GM18520 (cell line): ENCODE data around the gene DZANK1.
"Not testable (repeated sequence)": the region's sequence is repeated elsewhere in the genome, so short reads cannot be mapped to it uniquely, and the experiment has no call there.

Experiments used
- ATAC-seq: cut with Tn5 transposase; IDR thresholded peaks from one replicate; pipeline ENCODE4 v1.9.1; 2021; ENCODE audit not compliant: unreplicated experiment

The DZANK1 gene

DNA sequence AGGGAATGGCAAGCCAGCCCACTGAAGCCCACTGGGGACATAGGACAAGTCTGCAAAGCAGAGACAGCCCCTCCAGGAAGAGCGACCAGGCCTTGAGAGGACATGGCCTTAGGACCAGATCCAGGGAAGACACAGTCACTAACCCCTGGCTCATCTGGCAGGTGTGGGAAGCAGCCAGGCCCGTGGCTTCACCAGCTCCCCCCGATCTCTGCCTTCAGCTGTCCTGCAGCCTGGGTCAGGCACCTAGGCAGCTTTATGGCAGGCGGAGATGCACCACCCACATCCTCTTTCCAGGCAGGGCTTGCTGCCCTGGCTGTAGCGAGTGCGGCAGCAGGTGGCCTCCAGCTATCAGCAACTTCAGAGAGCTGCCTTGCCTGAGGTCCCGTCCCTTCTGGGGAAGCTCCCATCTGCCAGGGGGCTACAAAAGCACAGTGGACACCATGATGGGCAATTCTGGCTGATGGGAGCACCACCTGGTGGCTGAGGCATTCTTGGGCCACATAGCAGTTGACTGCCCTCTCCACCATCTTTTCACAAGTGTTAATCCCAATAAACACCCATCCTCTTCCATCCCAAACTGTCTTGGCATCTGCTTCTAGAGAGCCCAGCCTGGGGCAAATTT, 85.8 kb downstream of the DZANK1 start:
- no peak for ATAC-seq

DNA sequence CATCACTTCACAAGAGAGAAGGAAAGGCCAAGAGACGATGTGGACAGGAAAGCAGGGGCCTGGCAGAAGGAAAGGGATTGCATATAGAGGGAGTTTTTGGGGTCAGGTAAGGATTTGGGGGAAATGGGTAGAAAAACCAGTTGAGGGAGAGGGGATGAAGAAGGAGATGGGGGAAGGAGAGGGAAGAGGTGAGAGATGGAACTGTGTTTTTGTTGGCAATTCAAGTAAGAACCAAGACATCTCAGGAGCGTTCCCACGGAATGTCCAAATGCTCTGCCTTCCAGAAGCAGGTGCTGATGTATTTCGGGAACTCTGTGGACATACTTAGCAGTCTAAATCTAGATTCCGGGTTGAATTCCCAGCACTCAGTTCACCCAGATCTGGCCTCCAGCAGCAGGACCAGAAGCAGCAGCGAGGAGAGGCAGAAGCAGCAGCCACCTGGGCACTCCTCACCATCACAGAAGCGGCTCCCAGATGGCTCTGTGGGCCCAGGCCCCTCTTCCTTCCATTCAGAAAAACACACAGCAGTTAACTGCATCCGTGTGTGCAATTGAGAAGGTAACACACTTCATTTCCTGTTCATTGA, 88.8 kb downstream of the DZANK1 start:
- ATAC-seq, result no peak

DNA sequence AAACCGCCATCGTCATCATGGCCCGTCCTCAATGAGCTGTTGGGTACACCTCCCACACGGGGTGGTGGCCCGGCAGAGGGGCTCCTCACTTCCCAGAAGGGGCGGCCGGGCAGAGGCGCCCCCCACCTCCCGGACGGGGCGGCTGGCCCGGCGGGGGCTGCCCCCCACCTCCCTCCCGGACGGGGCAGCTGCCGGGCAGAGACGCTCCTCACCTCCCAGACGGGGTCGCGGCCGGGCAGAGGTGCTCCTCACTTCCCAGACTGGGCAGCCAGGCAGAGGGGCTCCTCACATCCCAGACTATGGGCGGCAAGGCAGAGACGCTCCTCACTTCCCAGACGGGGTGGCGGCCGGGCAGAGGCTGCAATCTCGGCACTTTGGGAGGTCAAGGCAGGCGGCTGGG, 91.3 kb downstream of the DZANK1 start:
- ATAC-seq, result not testable (repeated sequence)

DNA sequence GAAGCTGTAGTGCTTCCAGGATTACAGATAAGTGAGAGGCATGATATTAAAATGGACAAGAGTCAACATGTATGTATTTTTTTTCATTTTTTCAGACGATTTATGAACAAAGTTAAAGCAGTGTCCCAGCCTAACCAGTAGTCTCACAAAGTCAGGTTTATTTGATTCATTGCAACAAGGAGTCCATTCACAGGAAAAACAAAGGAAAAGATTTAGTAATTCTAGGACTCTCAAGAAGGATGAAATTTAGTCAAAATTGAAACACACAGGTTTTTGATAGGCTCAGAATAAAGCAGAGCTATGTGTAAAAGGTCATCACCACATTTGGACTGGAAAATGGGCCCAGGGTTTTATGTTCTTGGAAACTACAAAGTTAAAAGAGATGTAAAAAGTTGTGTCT, 94.5 kb downstream of the DZANK1 start:
- no peak for ATAC-seq

DNA sequence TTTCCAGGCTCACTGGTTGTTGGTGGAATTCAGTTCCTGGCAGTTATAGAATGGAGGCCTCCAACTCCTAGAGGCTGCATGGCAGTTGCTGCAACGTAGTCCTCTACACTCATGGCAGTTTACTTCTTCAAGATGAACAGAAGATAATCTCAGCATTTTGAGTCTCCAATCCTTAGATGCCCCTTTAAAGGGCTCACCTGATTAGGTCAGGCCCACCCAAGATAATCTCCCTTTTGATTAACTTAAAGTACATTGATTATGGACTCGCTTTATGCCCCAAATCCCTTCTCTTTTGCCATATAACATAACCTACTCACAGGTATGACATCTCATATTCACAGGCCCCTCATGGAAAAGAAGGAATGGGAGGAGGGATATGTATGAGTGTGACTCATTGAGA, 102.1 kb downstream of the DZANK1 start:
- no peak for ATAC-seq

DNA sequence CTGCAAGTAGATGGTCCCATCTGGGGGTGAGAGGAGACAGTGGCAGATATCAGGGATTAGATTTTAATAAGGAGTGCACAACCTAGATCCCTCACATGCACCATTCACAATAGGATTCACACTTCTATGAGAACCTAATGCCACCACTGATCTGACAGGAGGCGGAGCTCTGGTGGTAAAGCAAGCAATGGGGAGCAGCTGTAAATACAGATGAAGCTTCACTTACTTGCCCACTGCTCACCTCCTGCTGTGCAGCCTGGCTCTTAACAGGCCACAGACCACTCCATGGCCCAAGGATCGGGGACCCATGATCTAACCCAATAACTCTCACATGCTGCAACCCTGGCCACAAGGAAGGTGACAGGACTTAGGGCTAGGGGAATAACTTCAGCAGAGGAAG, 103.1 kb downstream of the DZANK1 start:
- no peak for ATAC-seq

DNA sequence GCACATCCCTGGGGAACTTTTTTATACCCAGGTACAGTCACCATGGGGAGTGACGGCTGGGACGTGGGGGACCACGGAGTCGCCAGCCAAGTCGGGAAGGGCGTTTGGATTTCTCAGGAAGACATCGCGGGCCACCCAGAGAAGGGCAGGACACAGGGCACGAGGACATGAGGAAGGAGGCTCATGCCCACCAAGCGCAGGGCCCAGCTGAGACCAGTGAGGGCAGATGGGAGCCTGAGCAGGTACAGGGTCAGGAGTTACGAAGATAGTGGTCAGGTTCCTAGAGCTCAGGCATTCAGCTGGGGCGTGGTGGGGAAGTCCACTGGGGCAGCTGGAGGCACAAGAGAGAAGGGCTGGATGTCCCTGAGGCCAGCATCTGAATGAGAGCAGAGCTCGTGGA, 103.9 kb downstream of the DZANK1 start:
- no peak for ATAC-seq

DNA sequence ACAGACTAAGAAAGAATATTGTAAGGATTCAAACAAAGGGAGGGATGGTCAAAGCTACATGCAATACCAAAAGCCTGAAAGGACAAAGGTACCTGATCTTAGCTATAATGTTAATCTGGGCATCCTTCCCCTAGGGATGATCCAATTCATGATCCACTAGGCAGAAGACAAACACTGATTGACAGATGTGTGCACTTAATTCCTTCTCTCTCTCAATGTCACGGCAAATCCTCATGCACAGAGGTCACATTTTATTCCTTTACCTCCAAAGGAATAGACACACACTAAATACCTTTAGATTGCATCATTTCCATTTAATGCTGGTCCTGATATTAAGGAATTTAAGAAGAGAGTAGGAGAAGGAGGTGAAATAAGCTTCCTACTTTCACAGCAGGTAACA, 105.2 kb downstream of the DZANK1 start:
- ATAC-seq, result no peak

DNA sequence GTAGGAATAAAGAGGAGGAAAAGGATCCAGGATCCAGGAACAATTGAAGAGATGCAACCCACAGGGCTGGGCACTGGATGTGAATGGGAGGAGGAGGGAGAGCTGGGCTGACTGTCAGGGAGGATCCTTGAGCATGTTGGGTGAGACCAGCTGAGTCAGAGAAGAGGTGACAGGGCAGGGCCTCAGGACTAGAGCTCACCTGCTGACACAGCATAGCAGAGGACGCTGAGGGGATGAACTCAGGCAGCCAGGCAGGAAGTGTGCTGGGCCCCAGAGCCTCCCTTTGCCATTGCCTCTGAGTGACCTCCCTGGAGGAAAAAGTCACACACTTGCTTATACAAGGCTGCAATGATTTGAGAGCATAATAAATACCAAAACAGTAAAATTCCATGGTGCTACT, 106.2 kb downstream of the DZANK1 start:
- ATAC-seq, result no peak

DNA sequence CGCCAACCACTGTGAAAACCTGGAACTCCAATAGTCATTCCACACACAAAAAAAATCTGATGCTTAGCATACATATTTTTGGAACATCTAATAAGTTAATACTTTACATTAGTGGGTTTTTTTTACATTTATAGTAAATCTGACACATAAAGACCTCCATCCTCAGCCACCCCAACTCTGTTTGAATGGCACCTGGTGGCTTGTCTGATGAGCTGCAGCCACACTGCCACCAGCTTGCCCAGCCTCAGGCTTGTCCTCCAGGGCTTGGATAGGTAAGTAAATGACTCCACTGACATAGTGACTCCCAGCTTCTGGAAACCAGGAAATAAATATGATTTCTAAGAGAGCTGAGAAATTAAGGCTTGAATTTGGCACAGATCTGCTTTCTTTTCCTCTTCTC, 107.0 kb downstream of the DZANK1 start:
- ATAC-seq, result no peak

DNA sequence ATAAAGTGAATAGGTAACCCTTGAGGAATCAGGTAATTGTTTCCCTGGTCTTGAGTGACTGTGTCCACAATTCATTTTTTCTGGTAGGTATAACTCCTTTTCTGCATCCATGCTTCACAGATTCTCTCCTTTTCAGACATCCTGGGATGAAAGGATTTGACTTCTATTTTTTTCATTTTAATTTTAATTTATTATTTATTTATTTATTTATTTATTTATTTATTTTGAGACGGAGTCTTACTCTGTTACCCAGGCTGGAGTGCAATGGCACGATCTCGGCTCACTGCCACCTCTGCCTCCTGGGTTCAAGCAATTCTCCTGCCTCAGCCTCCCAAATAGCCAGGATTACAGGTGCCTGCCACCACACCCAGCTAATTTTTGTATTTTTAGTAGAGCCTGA, 117.1 kb downstream of the DZANK1 start:
- not testable (repeated sequence) for ATAC-seq
